NCI-H2171 (cell line): ENCODE measurements around the gene SAMD9.
"Not testable (repeated sequence)": the region's sequence is repeated elsewhere in the genome, so short reads cannot be mapped to it uniquely, and the experiment has no call there.

ENCODE experiments used
- DNase-seq: peaks from one replicate; lab custom pipeline; 2025; lab: John Stamatoyannopoulos, UW

Gene SAMD9

GRCh38 chr7:93120592-93121549 is 3.1 kb upstream of the SAMD9 start:
- no peak for DNase-seq

GRCh38 chr7:93119191-93119905 is 1.6 kb upstream of the SAMD9 start:
- DNase-seq: no peak

- DNase-seq: no peak
Observed at GRCh38 chr7:93117327-93117726, 452 bp downstream of the SAMD9 start.

- no peak for DNase-seq
Observed at GRCh38 chr7:93115796-93116195, 2.0 kb downstream of the SAMD9 start.

- no peak for DNase-seq
Observed at GRCh38 chr7:93108003-93108402, 9.8 kb downstream of the SAMD9 start.

- DNase-seq: no peak
Observed at GRCh38 chr7:93097388-93097787, 20.4 kb downstream of the SAMD9 start.

- DNase-seq: no peak
Observed at GRCh38 chr7:93092757-93093370, 24.9 kb downstream of the SAMD9 start.

GRCh38 chr7:93073357-93073756 is 44.4 kb downstream of the SAMD9 start:
- not testable (repeated sequence) for DNase-seq

- no peak for DNase-seq
Observed at GRCh38 chr7:93062599-93062998, 55.2 kb downstream of the SAMD9 start.

- no peak for DNase-seq
Observed at GRCh38 chr7:93060865-93061264, 56.9 kb downstream of the SAMD9 start.

- no peak for DNase-seq
Observed at GRCh38 chr7:93060025-93060424, 57.8 kb downstream of the SAMD9 start.

GRCh38 chr7:93056621-93057020 is 61.2 kb downstream of the SAMD9 start:
- DNase-seq: not testable (repeated sequence)

GRCh38 chr7:93055543-93056107 is 62.2 kb downstream of the SAMD9 start:
- DNase-seq: peak; percentile 25

- no peak for DNase-seq
Observed at GRCh38 chr7:93054975-93055374, 62.8 kb downstream of the SAMD9 start.

- DNase-seq: no peak
Observed at GRCh38 chr7:93053949-93054943, 63.5 kb downstream of the SAMD9 start.

GRCh38 chr7:93053209-93053948 is 64.4 kb downstream of the SAMD9 start:
- DNase-seq: no peak

- DNase-seq: no peak
Observed at GRCh38 chr7:93051660-93052059, 66.1 kb downstream of the SAMD9 start.
